PC-9 (cell line): ENCODE measurements around the gene SLC36A4. TPM values are rescaled to one million over a fixed set of nuclear protein-coding genes. Genes with fewer than 3 reads are reported as not detected.

Experiments
- BruUV-seq: library from RNA; stranded (reverse); fragments of 400-500 nt; replicated peaks from 2 replicates; lab custom pipeline; 2021; lab: Mats Ljungman, UMichigan
- CTCF ChIA-PET: fragments of 300-600 bp; sonication (Branson Sonifier 250); formaldehyde crosslinking; loops from one replicate; lab custom pipeline; 2022; ENCODE audit warnings: antibody characterized with exemption; lab: Charles Lee
- POLR2A ChIA-PET: fragments of 300-600 bp; sonication (Branson Sonifier 250); formaldehyde crosslinking; loops from one replicate; lab custom pipeline; 2022; ENCODE audit warnings: antibody characterized with exemption; ENCODE audit not compliant: unreplicated experiment; lab: Charles Lee
- DNase-seq, 2 experiments: peaks; one replicate each; pipeline versions ENCODE4 v3.0.0 to v3.0.0-alpha.2; 2015 to 2022; ENCODE audit warnings: mixed read lengths in 1 of 2
- H2AFZ ChIP-seq: fragments of 200-600 bp; sonication (generic); 2 replicates; pipeline ENCODE4 v1.8.1; 2017; ENCODE audit warnings: antibody characterized with exemption
- H3F3A ChIP-seq: fragments of 200-600 bp; sonication (generic); 2 replicates; pipeline ENCODE4 v1.8.1; 2017; ENCODE audit warnings: antibody characterized with exemption, mild to moderate bottlenecking, low read depth; ENCODE audit not compliant: insufficient read depth
- H3K27ac ChIP-seq: fragments of 200-600 bp; sonication (generic); 2 replicates; pipeline ENCODE4 v1.6.1; 2016; ENCODE audit warnings: mixed run types
- H3K27me3 ChIP-seq: fragments of 200-600 bp; sonication (generic); 2 replicates; pipeline ENCODE4 v1.6.1; 2016; ENCODE audit warnings: low read depth, mixed run types; ENCODE audit not compliant: insufficient read depth
- H3K36me3 ChIP-seq: fragments of 200-600 bp; sonication (generic); 2 replicates; pipeline ENCODE4 v1.6.1; 2016; ENCODE audit warnings: low read depth, mixed run types
- H3K4me1 ChIP-seq: fragments of 200-600 bp; sonication (generic); replicated peaks from 2 replicates; pipeline ENCODE4 v1.6.1; 2016; ENCODE audit warnings: mixed run types; ENCODE audit not compliant: insufficient read depth
- H3K4me2 ChIP-seq: fragments of 200-600 bp; sonication (generic); 2 replicates; pipeline ENCODE4 v1.6.1; 2017; ENCODE audit warnings: mixed run types
- H3K4me3 ChIP-seq: fragments of 200-600 bp; sonication (generic); 2 replicates; pipeline ENCODE4 v1.6.1; 2016; ENCODE audit warnings: mixed run types
- H3K79me2 ChIP-seq: fragments of 200-600 bp; sonication (generic); 2 replicates; pipeline ENCODE4 v1.6.1; 2017; ENCODE audit warnings: low read depth, mixed run types
- H3K9me2 ChIP-seq: fragments of 200-600 bp; sonication (generic); 2 replicates; pipeline ENCODE4 v1.8.1; 2017; ENCODE audit warnings: mild to moderate bottlenecking; ENCODE audit not compliant: insufficient read depth
- H3K9me3 ChIP-seq: fragments of 200-600 bp; sonication (generic); 2 replicates; pipeline ENCODE4 v1.8.1; 2016; ENCODE audit warnings: low read depth; ENCODE audit not compliant: insufficient read depth
- H4K20me1 ChIP-seq: fragments of 200-600 bp; sonication (generic); 2 replicates; pipeline ENCODE4 v1.8.1; 2017; ENCODE audit not compliant: insufficient read depth
- EZH2 ChIP-seq: fragments of 200-600 bp; sonication (generic); IDR thresholded peaks from 2 replicates; pipeline ENCODE4 v1.8.0; 2017; ENCODE audit warnings: antibody characterized with exemption, low read depth
- intact Hi-C: fragments of 100-400 bp; cut with micrococcal nuclease; formaldehyde crosslinking; loops from one replicate; pipeline ENCODE4 v1.10.0; 2022; ENCODE audit not compliant: unreplicated experiment
- total RNA-seq: library from RNA; stranded (reverse); gene quantifications from 2 replicates; pipeline ENCODE4 v1.2.3, GENCODE V29; 2021
- TF ChIP-seq, protein P1 (sequence below): fragments of 200-600 bp; sonication (generic); conservative IDR thresholded peaks from 2 replicates; pipeline ENCODE4 v1.6.1; 2017; ENCODE audit warnings: mixed run types, antibody characterized with exemption, mild to moderate bottlenecking, moderate library complexity

Gene SLC36A4
- total RNA-seq, 1 experiment from 2014 or later: 17.7 TPM

DNA sequence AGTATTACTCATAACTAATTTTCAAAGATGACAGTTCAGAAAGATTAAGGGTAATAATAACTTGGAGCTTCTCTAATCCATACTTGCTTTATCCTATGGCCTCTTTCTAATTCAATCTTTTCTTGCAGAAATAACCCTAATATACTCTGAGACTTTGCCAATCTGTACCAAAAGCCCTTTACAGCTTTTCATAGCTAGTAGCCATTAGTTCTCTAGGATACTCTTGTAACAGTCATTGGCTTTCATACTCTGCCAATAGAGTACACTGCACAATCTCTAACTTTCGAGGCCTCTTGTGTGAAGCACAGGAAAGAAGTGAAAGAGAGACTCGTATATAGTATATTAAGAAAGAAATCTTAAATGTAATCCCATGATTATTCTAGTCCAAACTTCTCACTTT lies 38.1 kb downstream of the SLC36A4 start:
- no peak for DNase-seq
- CTCF ChIA-PET: no interaction called here
- Histone ChIP-seq H3K4me3 (no peak overlapping the region), H2AFZ (no peak overlapping the region), H3K9me2 (no peaks in the 10 kb centered on the region), H3K27me3 (no peaks in the 10 kb centered on the region), H3K36me3 (peaks cover 4% of the 10 kb centered on the region; the same call in 1 of the 2 replicates), H3F3A (no peaks in the 10 kb centered on the region), H3K4me1 (no peaks in the 10 kb centered on the region), H3K9me3 (no peaks in the 10 kb centered on the region), H3K4me2 (no peak overlapping the region), H4K20me1 (no peaks in the 10 kb centered on the region), H3K79me2 (no peaks in the 10 kb centered on the region), H3K27ac (no peak overlapping the region)
- intact Hi-C loops: no loop called here
- POLR2A ChIA-PET: interaction anchor here (0.6 kb wide), 1 partner anchor 41 kb away, joined by 5 read pairs; no protein-coding TSS in a partner anchor
- no TSS peak for BruUV-seq
- TF ChIP-seq EZH2: no peak

DNA sequence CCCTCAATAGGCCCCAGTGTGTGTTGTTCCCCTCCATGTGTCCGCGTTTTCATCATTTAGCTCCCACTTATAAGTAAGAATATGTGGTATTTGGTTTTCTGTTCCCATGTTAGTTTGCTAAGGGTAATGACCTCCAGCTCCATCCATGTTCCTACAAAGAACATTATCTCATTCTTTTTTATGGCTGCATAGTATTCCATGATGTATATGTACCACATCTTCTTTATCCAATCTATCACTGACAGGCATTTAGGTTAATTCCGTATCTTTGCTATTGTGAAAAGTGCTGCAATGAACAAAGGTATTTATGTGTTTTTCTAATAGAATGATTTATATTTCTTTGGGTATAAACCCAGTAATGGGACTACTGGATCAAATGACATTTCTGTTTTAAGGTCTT lies 42.1 kb downstream of the SLC36A4 start:
- Histone ChIP-seq H3F3A (no peaks in the 10 kb centered on the region), H3K9me3 (no peaks in the 10 kb centered on the region), H2AFZ (no peak overlapping the region), H3K4me2 (no peak overlapping the region), H3K4me1 (no peaks in the 10 kb centered on the region), H3K4me3 (no peak overlapping the region), H3K79me2 (no peaks in the 10 kb centered on the region), H3K36me3 (no peaks in the 10 kb centered on the region), H3K27ac (no peak overlapping the region), H4K20me1 (no peaks in the 10 kb centered on the region), H3K27me3 (no peaks in the 10 kb centered on the region), H3K9me2 (no peaks in the 10 kb centered on the region)
- intact Hi-C loops: no loop called here
- DNase-seq: no peak
- POLR2A ChIA-PET: interaction anchor here (0.7 kb wide), 1 partner anchor 101 kb away, joined by 5 read pairs; no protein-coding TSS in a partner anchor
- TF ChIP-seq EZH2: no peak
- TF ChIP-seq, protein P1, sequence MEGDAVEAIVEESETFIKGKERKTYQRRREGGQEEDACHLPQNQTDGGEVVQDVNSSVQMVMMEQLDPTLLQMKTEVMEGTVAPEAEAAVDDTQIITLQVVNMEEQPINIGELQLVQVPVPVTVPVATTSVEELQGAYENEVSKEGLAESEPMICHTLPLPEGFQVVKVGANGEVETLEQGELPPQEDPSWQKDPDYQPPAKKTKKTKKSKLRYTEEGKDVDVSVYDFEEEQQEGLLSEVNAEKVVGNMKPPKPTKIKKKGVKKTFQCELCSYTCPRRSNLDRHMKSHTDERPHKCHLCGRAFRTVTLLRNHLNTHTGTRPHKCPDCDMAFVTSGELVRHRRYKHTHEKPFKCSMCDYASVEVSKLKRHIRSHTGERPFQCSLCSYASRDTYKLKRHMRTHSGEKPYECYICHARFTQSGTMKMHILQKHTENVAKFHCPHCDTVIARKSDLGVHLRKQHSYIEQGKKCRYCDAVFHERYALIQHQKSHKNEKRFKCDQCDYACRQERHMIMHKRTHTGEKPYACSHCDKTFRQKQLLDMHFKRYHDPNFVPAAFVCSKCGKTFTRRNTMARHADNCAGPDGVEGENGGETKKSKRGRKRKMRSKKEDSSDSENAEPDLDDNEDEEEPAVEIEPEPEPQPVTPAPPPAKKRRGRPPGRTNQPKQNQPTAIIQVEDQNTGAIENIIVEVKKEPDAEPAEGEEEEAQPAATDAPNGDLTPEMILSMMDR: no peak
- CTCF ChIA-PET: no interaction called here
- BruUV-seq: no TSS peak

DNA sequence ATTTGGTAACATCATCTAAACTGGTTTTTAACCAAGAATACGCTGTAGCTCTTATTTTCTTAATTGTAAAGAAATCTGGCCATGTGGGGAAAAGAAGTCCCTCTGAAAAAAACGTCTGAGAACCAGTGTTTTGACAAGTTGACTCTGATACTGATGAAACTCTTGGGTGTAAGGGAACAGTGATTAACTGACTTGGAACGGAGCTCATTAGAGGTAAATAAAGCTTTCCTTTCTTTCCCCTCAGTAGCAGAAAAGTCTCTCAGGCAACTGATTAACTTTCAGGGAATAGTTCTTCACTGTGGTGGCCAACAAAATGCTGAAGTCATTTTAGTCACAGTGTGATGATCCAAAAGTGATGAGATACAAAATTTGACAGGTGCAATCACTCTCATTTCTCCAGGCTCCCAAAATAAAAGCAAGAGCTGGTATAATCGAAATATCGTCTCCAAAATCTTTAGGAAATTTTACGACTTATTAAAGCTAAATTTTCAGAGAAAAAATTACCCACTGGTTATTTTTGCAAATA lies 52.3 kb downstream of the SLC36A4 start:
- POLR2A ChIA-PET: no interaction called here
- intact Hi-C loops: no loop called here
- TF ChIP-seq, protein P1: no peak
- TF ChIP-seq EZH2: no peak
- BruUV-seq: no TSS peak
- H3K79me2 ChIP-seq: no peaks in the 10 kb centered on the region
- no peak overlapping the region for H3K27ac ChIP-seq
- no peaks in the 10 kb centered on the region for H3K9me2 ChIP-seq
- H3K36me3 ChIP-seq: no peaks in the 10 kb centered on the region
- CTCF ChIA-PET: no interaction called here
- no peaks in the 10 kb centered on the region for H4K20me1 ChIP-seq
- no peak overlapping the region for H3K4me3 ChIP-seq
- H3K4me2 ChIP-seq: no peak overlapping the region
- H3K4me1 ChIP-seq: no peaks in the 10 kb centered on the region
- H2AFZ ChIP-seq: no peak overlapping the region
- no peaks in the 10 kb centered on the region for H3F3A ChIP-seq
- no peaks in the 10 kb centered on the region for H3K27me3 ChIP-seq
- no peak for DNase-seq
- H3K9me3 ChIP-seq: no peaks in the 10 kb centered on the region

DNA sequence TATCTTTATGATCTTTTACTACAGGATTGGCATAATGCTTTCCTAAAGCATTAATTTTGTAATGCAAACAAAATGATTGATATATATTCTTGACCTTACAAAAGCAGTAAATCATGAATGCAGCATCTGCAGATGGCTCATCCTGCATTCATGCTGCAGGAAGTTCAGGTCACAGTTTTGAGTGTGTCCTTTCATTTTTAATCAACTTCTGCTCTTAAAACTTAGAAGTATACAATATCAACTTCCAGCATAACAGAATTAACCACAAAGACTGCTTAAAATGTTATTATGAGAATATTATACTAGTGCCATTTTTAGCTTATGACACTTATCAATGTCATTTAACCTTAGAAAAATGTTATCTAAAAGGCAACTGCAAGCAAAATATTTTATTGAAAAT lies 54.0 kb downstream of the SLC36A4 start:
- Histone ChIP-seq H3K27me3 (no peaks in the 10 kb centered on the region), H3K9me2 (no peaks in the 10 kb centered on the region), H3K27ac (no peak overlapping the region), H3F3A (no peaks in the 10 kb centered on the region), H4K20me1 (no peaks in the 10 kb centered on the region), H3K9me3 (no peaks in the 10 kb centered on the region), H3K4me3 (no peak overlapping the region), H2AFZ (no peak overlapping the region), H3K36me3 (no peaks in the 10 kb centered on the region), H3K79me2 (no peaks in the 10 kb centered on the region), H3K4me2 (no peak overlapping the region), H3K4me1 (no peaks in the 10 kb centered on the region)
- DNase-seq: no peak
- ChIA-PET CTCF (no interaction called here), POLR2A (no interaction called here)
- intact Hi-C loops: no loop called here
- TF ChIP-seq, protein P1: no peak
- TF ChIP-seq EZH2: no peak
- no TSS peak for BruUV-seq
